OCI-LY1 (cell line): ENCODE measurements around the gene HIVEP2.

Experiments used
- CTCF ChIP-seq: fragments of 200-600 bp; sonication (generic), shearing (Covaris generic); IDR thresholded peaks from 2 replicates; pipeline ENCODE4 v1.5.1; 2017; ENCODE audit warnings: mild to moderate bottlenecking, antibody characterized with exemption, low read length, moderate library complexity, mixed read lengths
- EZH2 ChIP-seq: fragments of 200-600 bp; sonication (generic), shearing (Covaris generic); IDR thresholded peaks from 2 replicates; pipeline ENCODE4 v1.8.0; 2017; ENCODE audit warnings: borderline replicate concordance, mixed run types, mild to moderate bottlenecking, antibody characterized with exemption, low read length, moderate library complexity, mixed read lengths

DNA sequence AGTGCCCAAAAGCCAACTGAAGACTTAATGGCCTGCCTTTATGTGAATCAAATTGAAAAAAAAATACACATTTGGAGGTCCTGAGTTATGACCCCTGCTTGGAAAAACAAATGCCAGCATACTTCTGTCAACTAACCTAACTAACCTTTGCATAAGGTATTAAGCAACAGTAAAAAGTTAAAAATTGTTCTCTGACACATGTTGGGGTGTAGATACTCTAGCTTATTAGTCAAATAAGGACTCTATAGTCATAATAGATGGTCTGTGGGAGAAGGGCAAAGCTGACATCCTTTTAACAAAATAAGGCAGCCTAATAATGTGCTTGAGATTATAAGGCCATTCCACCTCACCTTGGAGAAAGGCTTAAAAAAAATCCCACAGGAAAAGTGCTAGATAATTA lies 140.5 kb downstream of the HIVEP2 start:
- TF ChIP-seq CTCF = no peak
- no peak for TF ChIP-seq EZH2
